GM12878 (cell line): ENCODE results near the gene SLC16A9.

ENCODE experiments used
- BRCA1 ChIP-seq: IDR thresholded peaks from 2 replicates; pipeline ENCODE4 v1.6.1; 2011; ENCODE audit warnings: low read depth, low read length, improper control_type of control experiment
- CREM ChIP-seq: IDR thresholded peaks from 2 replicates; pipeline ENCODE4 v1.6.1; 2014; ENCODE audit warnings: antibody characterized with exemption, low read depth
- EED ChIP-seq: sonication (generic); IDR thresholded peaks from 2 replicates; pipeline ENCODE4 v1.6.1; 2016; ENCODE audit warnings: antibody characterized with exemption, low read depth
- TAF1 ChIP-seq: IDR thresholded peaks from 2 replicates; pipeline ENCODE4 v1.6.1; 2011; ENCODE audit warnings: mild to moderate bottlenecking, low read depth, low read length, borderline replicate concordance
- TCF12 ChIP-seq: IDR thresholded peaks from 2 replicates; pipeline ENCODE4 v1.6.1; 2011; ENCODE audit warnings: low read depth, mild to moderate bottlenecking, low read length
- TF ChIP-seq, protein P1 (sequence below), 3 experiments: IDR thresholded peaks in 2 of 3; conservative IDR thresholded peaks in 1 of 3; 2 replicates each; pipeline ENCODE4 v1.5.1; 2011; ENCODE audit warnings: low read depth in 3 of 3, low read length in 3 of 3, mild to moderate bottlenecking in 3 of 3, control low read depth in 2 of 3, moderate library complexity in 2 of 3, inconsistent platforms in 1 of 3, mixed read lengths in 1 of 3; ENCODE audit not compliant: control insufficient read depth in 2 of 3, insufficient read depth in 1 of 3; ENCODE audit errors: extremely low read depth in 1 of 3
- TF ChIP-seq, protein P2 (sequence below): IDR thresholded peaks from 2 replicates; pipeline ENCODE4 v1.6.1; 2012; ENCODE audit warnings: low read depth, low read length, improper control_type of control experiment
- TF ChIP-seq, protein P3 (sequence below): IDR thresholded peaks from 2 replicates; pipeline ENCODE4 v1.6.1; 2012; ENCODE audit warnings: low read depth, low read length, improper control_type of control experiment

DNA sequence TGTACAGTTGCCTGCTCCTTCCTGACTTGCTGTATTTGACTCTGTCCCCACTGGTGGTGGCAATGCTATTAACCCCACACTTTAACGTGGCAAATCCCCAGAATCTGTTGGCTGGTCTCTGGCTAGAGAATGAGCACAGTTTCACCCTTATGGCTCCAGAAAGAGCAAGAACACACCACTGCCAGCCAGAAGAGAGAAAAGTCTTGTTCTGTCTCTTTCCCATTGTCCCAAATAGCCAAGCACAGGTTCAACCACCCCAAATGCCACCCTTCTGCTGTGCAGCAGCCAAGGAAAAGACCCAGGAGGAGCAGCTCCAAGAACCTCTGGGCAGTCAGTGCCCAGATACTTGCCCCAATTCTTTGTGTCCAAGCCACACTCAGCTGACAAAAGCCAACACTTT lies 11.3 kb downstream of the SLC16A9 start:
- no peak for TF ChIP-seq TCF12
- TF ChIP-seq EED: no peak
- TF ChIP-seq, protein P1, sequence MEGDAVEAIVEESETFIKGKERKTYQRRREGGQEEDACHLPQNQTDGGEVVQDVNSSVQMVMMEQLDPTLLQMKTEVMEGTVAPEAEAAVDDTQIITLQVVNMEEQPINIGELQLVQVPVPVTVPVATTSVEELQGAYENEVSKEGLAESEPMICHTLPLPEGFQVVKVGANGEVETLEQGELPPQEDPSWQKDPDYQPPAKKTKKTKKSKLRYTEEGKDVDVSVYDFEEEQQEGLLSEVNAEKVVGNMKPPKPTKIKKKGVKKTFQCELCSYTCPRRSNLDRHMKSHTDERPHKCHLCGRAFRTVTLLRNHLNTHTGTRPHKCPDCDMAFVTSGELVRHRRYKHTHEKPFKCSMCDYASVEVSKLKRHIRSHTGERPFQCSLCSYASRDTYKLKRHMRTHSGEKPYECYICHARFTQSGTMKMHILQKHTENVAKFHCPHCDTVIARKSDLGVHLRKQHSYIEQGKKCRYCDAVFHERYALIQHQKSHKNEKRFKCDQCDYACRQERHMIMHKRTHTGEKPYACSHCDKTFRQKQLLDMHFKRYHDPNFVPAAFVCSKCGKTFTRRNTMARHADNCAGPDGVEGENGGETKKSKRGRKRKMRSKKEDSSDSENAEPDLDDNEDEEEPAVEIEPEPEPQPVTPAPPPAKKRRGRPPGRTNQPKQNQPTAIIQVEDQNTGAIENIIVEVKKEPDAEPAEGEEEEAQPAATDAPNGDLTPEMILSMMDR (IDR thresholded peaks at IDR 0.05 in 2 of 3, conservative IDR thresholded peaks at IDR 0.05 in 1 of 3; ENCODE audit: control insufficient read depth in 2 of 3, extremely low read depth in 1 of 3, insufficient read depth in 1 of 3, low read depth in 3 of 3, low read length in 3 of 3): no peak
- TF ChIP-seq, protein P2, sequence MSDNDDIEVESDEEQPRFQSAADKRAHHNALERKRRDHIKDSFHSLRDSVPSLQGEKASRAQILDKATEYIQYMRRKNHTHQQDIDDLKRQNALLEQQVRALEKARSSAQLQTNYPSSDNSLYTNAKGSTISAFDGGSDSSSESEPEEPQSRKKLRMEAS: no peak
- no peak for TF ChIP-seq CREM
- no peak for TF ChIP-seq BRCA1
- TF ChIP-seq, protein P3, sequence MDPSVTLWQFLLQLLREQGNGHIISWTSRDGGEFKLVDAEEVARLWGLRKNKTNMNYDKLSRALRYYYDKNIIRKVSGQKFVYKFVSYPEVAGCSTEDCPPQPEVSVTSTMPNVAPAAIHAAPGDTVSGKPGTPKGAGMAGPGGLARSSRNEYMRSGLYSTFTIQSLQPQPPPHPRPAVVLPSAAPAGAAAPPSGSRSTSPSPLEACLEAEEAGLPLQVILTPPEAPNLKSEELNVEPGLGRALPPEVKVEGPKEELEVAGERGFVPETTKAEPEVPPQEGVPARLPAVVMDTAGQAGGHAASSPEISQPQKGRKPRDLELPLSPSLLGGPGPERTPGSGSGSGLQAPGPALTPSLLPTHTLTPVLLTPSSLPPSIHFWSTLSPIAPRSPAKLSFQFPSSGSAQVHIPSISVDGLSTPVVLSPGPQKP: no peak
- TF ChIP-seq TAF1: no peak
